Measurements from ENCODE around the gene STXBP5.

GRCh38 chr6:147173675-147174308 lies 30.4 kb upstream of the STXBP5 start:
- TF ChIP-seq, protein P1, sequence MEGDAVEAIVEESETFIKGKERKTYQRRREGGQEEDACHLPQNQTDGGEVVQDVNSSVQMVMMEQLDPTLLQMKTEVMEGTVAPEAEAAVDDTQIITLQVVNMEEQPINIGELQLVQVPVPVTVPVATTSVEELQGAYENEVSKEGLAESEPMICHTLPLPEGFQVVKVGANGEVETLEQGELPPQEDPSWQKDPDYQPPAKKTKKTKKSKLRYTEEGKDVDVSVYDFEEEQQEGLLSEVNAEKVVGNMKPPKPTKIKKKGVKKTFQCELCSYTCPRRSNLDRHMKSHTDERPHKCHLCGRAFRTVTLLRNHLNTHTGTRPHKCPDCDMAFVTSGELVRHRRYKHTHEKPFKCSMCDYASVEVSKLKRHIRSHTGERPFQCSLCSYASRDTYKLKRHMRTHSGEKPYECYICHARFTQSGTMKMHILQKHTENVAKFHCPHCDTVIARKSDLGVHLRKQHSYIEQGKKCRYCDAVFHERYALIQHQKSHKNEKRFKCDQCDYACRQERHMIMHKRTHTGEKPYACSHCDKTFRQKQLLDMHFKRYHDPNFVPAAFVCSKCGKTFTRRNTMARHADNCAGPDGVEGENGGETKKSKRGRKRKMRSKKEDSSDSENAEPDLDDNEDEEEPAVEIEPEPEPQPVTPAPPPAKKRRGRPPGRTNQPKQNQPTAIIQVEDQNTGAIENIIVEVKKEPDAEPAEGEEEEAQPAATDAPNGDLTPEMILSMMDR (IDR thresholded peaks at IDR 0.05; ENCODE audit: low read depth, low read length, poor library complexity, severe bottlenecking), result no peak
- TF ChIP-seq EZH2phosphoT487 (IDR thresholded peaks at IDR 0.05; ENCODE audit: borderline replicate concordance, low read length), result no peak

Data from DOHH2 (cell line).